ENCODE results near the gene HRCT1. TPM values are rescaled to one million over a fixed set of nuclear protein-coding genes. Genes with fewer than 3 reads are reported as not detected.

HRCT1 gene
- total RNA-seq = 1 to 10 TPM in 3 of 6 experiments, under 1 TPM in 3; 0.40 to 1.4 (median 0.98) TPM
- long read RNA-seq = 0 reads

GRCh38 chr9:35905912-35906679 lies at the start of gene HRCT1:
Gene HRCT1 (plus strand): TSS chr9:35906202. CDS start chr9:35906288, 86 bp downstream.
- H3K27ac ChIP-seq = peak within 1 kb of the TSS; percentile 66 to 69 (median 67)
- H3K36me3 ChIP-seq = no peaks in the 10 kb centered on the region
- no peaks in the 10 kb centered on the region for H3K27me3 ChIP-seq
- WGBS (ENCODE audit: insufficient coverage, low coverage, low lambda C conversion rate, missing lambda C conversion rate) = 57% methylated on average over 7 of the region's 30 CpGs
- H3K9me3 ChIP-seq = no peaks in the 10 kb centered on the region
- intact Hi-C loops (cut with DNase I) = loop anchor here in 1 of 2 donors (5.0 kb wide), 1 partner anchor 36 kb away; no protein-coding TSS in a partner anchor
- H3K4me3 ChIP-seq = peak within 1 kb of the TSS in 1 of 3 donors; percentile 26
- TF ChIP-seq CTCF (IDR thresholded peaks at IDR 0.05) (no peak), POLR2A (IDR thresholded peaks at IDR 0.05) (peak; percentile 43)
- ATAC-seq (peak; percentile 72 to 82 (median 78)), DNase-seq (peak; percentile 93 to 96 (median 95))
- peaks cover 0 to 47% (median 18%) of the 10 kb centered on the region in 4 donors for H3K4me1 ChIP-seq

GRCh38 chr9:35856206-35856605 lies 49.8 kb upstream of the HRCT1 start:
- H3K9me3 ChIP-seq = no peaks in the 10 kb centered on the region
- no peaks in the 10 kb centered on the region for H3K27me3 ChIP-seq
- H3K27ac ChIP-seq = no peak overlapping the region
- H3K4me3 ChIP-seq = no peak overlapping the region
- ATAC-seq (no peak), DNase-seq (no peak)
- H3K4me1 ChIP-seq = no peaks in the 10 kb centered on the region
- WGBS (ENCODE audit: insufficient coverage, low coverage, low lambda C conversion rate, missing lambda C conversion rate) = 78% methylated on average over 3 of the region's 3 CpGs
- no peak for TF ChIP-seq CTCF (IDR thresholded peaks at IDR 0.05)
- no peak for TF ChIP-seq POLR2A (IDR thresholded peaks at IDR 0.05)
- no peaks in the 10 kb centered on the region for H3K36me3 ChIP-seq
- intact Hi-C loops (cut with DNase I) = no loop called here

GRCh38 chr9:35856882-35857281 lies 49.1 kb upstream of the HRCT1 start:
- no peaks in the 10 kb centered on the region for H3K4me1 ChIP-seq
- no peaks in the 10 kb centered on the region for H3K36me3 ChIP-seq
- H3K27ac ChIP-seq = no peak overlapping the region
- H3K9me3 ChIP-seq = no peaks in the 10 kb centered on the region
- ATAC-seq (no peak), DNase-seq (peak in 1 of 3 donors; percentile 15)
- H3K4me3 ChIP-seq = no peak overlapping the region
- TF ChIP-seq POLR2A (IDR thresholded peaks at IDR 0.05) = no peak
- TF ChIP-seq CTCF (IDR thresholded peaks at IDR 0.05) = no peak
- 86% methylated on average over 1 of the region's 5 CpGs for WGBS (ENCODE audit: insufficient coverage, low coverage, low lambda C conversion rate, missing lambda C conversion rate)
- intact Hi-C loops (cut with DNase I) = no loop called here
- no peaks in the 10 kb centered on the region for H3K27me3 ChIP-seq

DNA sequence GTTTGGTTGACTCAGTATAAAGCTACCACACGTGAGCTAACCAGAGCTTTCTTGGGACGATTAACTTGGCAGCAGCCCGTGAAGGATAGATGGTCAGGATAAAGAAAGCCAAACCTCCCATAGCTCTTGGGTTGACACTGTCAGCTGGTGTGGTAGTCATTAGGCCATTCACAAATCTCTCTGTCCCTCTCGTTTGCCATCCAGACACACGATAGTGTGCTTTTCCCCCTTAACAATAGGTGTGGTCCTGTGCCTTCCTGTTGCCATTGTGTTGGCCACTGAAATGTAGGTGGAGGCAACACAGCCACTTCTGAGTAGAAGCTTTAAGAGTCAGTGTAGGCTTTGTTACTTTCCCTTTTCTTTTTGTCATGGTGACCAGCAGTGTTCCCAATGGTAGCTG lies 47.5 kb upstream of the HRCT1 start:
- Histone ChIP-seq H3K4me1 (no peaks in the 10 kb centered on the region), H3K27ac (no peak overlapping the region), H3K27me3 (no peaks in the 10 kb centered on the region), H3K4me3 (no peak overlapping the region), H3K9me3 (no peaks in the 10 kb centered on the region), H3K36me3 (no peaks in the 10 kb centered on the region)
- intact Hi-C loops (cut with DNase I) = no loop called here
- no peak for TF ChIP-seq POLR2A (IDR thresholded peaks at IDR 0.05)
- ATAC-seq (no peak), DNase-seq (no peak)
- 78% methylated on average over 4 of the region's 5 CpGs for WGBS (ENCODE audit: insufficient coverage, low coverage, low lambda C conversion rate, missing lambda C conversion rate)

DNA sequence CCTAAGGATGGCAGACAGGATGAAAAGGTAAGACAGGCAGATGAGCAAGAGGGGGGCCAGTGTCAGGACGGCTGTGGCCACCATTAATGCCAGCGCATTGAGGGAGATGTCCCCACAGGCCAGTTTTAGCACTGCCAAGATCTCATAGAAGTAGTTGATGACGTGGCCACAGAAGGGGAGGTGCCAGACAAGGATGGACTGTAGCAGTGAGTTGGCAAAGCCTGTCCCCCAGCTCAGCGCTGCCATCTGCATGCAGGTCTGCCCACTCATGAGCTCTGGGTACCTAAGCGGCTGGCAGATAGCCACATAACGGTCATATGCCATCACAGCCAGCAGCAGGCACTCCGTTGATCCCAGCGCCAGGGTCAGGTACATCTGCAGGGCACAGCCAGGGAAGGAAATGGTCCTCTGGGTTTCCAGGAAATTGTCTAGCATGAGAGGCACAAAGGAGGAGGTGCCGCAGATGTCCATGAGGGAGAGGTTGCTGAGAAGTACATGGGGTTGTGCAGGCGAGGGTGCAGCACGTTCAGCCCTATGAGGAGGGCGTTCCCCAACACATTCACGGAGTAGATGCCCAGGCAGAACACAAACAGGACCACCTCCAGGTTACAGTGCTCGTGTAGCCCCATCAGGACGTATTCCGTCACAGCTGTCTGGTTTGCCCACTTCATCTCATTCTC lies 46.6 kb upstream of the HRCT1 start:
- no peak overlapping the region for H3K27ac ChIP-seq
- WGBS (ENCODE audit: insufficient coverage, low coverage, low lambda C conversion rate, missing lambda C conversion rate) = 68% methylated on average over 3 of the region's 16 CpGs
- TF ChIP-seq CTCF (IDR thresholded peaks at IDR 0.05) (no peak), POLR2A (IDR thresholded peaks at IDR 0.05) (no peak)

More for the DNA sequence above, 46.6 kb upstream of the HRCT1 start:
- Histone ChIP-seq H3K4me1 (no peaks in the 10 kb centered on the region), H3K4me3 (no peak overlapping the region), H3K27me3 (no peaks in the 10 kb centered on the region), H3K36me3 (no peaks in the 10 kb centered on the region), H3K9me3 (no peaks in the 10 kb centered on the region)
- peak in 1 of 3 donors; percentile 37 for DNase-seq
- ATAC-seq = peak in 2 of 4 donors; percentile 19 to 32
- intact Hi-C loops (cut with DNase I) = no loop called here
